IPS-18a (cell line): ENCODE results near the gene ABCC11.

Experiments used
- H3K27ac ChIP-seq: one replicate; pipeline ENCODE4 v1.5.1; 2013; ENCODE audit warnings: low read length
- H3K27me3 ChIP-seq: one replicate; pipeline ENCODE4 v1.6.1; 2013; ENCODE audit warnings: mild to moderate bottlenecking, low read length; ENCODE audit not compliant: control insufficient read depth, insufficient read depth
- H3K36me3 ChIP-seq: one replicate; pipeline ENCODE4 v1.6.1; 2013; ENCODE audit warnings: low read depth, low read length; ENCODE audit not compliant: control insufficient read depth
- H3K4me1 ChIP-seq: one replicate; pipeline ENCODE4 v1.6.1; 2013; ENCODE audit warnings: low read depth, low read length; ENCODE audit not compliant: control insufficient read depth
- H3K4me3 ChIP-seq: one replicate; pipeline ENCODE4 v1.5.1; 2013; ENCODE audit warnings: low read length
- H3K9ac ChIP-seq: one replicate; pipeline ENCODE4 v1.6.1; 2013; ENCODE audit warnings: mild to moderate bottlenecking, low read length, moderate library complexity
- H3K9me3 ChIP-seq: one replicate; pipeline ENCODE4 v1.6.1; 2013; ENCODE audit warnings: low read depth, low read length; ENCODE audit not compliant: control insufficient read depth

ABCC11 gene

DNA sequence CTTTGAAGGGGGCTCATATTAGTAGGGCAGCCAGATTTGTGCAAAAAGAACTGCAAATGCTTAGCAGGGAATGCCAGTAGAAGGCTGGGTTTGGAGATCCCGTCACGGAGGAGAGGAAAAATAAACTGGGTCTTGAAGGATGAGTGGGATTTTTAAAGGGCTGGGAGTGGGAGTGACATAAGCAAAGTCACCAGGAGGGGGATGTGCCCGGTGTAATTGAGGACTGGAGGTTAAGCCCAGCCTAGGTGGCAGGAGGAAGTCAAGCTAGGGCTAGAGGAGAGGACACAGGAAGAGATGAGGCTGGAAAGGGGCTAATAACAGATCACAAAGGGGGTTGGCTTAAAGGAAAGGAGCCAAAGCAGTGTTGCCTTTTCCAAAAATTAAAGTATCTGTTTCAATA is 26.4 kb downstream of the ABCC11 start:
- Histone ChIP-seq H3K9me3 (no peaks in the 10 kb centered on the region), H3K9ac (no peak overlapping the region), H3K36me3 (no peaks in the 10 kb centered on the region), H3K4me3 (no peak overlapping the region), H3K4me1 (no peaks in the 10 kb centered on the region), H3K27me3 (no peaks in the 10 kb centered on the region), H3K27ac (no peak overlapping the region)

GRCh38 chr16:48218473-48218872 is 28.9 kb downstream of the ABCC11 start:
- Histone ChIP-seq H3K4me1 (no peaks in the 10 kb centered on the region), H3K27me3 (no peaks in the 10 kb centered on the region), H3K27ac (no peak overlapping the region), H3K4me3 (no peak overlapping the region), H3K36me3 (no peaks in the 10 kb centered on the region), H3K9ac (no peak overlapping the region), H3K9me3 (no peaks in the 10 kb centered on the region)

GRCh38 chr16:48217708-48218107 is 29.6 kb downstream of the ABCC11 start:
- H3K36me3 ChIP-seq: no peaks in the 10 kb centered on the region
- no peaks in the 10 kb centered on the region for H3K9me3 ChIP-seq
- no peaks in the 10 kb centered on the region for H3K4me1 ChIP-seq
- H3K27ac ChIP-seq: no peak overlapping the region
- H3K4me3 ChIP-seq: no peak overlapping the region
- H3K9ac ChIP-seq: no peak overlapping the region
- no peaks in the 10 kb centered on the region for H3K27me3 ChIP-seq

DNA sequence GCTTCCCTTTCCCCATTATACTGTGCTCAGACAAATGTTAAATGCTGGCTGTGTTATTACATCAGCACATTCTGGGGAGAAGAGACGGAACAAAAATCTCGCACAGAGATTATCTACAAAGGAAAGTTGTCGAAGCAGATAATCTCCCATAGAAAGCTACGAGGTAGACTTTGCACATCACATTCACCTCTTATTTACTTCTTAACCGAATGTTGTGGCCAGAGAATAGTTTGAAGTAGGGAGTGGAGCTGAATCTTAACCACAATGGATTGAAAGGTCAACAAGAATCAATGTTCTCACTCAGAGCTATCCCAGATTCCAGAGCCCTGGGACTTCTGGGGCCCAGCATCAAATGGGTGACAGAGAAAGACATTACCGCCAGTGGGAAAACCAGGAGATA is 31.6 kb downstream of the ABCC11 start:
- no peak overlapping the region for H3K27ac ChIP-seq
- H3K9me3 ChIP-seq: no peaks in the 10 kb centered on the region
- no peak overlapping the region for H3K9ac ChIP-seq
- no peaks in the 10 kb centered on the region for H3K36me3 ChIP-seq
- H3K4me1 ChIP-seq: no peaks in the 10 kb centered on the region
- H3K27me3 ChIP-seq: no peaks in the 10 kb centered on the region
- no peak overlapping the region for H3K4me3 ChIP-seq

GRCh38 chr16:48212033-48212432 is 35.3 kb downstream of the ABCC11 start:
- Histone ChIP-seq H3K27ac (no peak overlapping the region), H3K9me3 (no peaks in the 10 kb centered on the region), H3K4me3 (no peak overlapping the region), H3K4me1 (no peaks in the 10 kb centered on the region), H3K9ac (no peak overlapping the region), H3K36me3 (no peaks in the 10 kb centered on the region), H3K27me3 (no peaks in the 10 kb centered on the region)

GRCh38 chr16:48210747-48211146 is 36.6 kb downstream of the ABCC11 start:
- Histone ChIP-seq H3K27ac (no peak overlapping the region), H3K27me3 (no peaks in the 10 kb centered on the region)

DNA sequence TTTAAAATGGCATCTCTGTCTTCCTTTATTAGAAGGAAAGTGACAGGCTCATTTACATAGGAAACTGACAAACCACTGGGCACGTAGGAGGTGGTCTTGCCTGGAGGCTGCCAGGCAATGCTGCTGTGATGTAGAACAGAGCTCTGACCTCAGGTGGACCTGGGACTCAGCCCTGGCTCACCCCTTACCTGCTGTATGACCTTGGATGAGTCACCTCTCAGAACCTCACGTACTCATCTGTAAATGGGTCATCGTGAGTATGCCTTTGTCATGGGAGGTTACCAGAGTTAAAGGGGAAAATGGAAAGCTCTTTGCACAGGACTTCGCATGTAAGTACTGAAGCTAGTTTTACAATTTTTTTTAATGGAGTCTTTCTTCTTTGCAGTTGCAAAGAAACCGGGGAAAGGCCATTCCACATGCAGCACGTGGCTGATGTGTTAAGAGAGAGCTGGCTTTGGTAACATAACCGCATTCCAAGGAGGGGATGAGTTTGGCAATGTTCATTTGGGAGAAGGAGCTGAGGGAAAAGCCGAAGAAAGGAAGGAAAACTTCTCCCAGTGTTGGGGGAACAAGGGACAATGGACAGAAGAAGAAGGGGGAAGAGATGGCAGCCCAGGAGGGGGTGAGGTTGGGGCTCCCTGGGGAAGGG is 40.6 kb downstream of the ABCC11 start:
- Histone ChIP-seq H3K4me1 (no peaks in the 10 kb centered on the region), H3K36me3 (no peaks in the 10 kb centered on the region), H3K27me3 (no peaks in the 10 kb centered on the region), H3K4me3 (no peak overlapping the region), H3K9ac (no peak overlapping the region), H3K9me3 (no peaks in the 10 kb centered on the region), H3K27ac (no peak overlapping the region)

More at GRCh38 chr16:48210747-48211146, 36.6 kb downstream of the ABCC11 start:
- Histone ChIP-seq H3K9ac (no peak overlapping the region), H3K36me3 (no peaks in the 10 kb centered on the region), H3K4me1 (no peaks in the 10 kb centered on the region), H3K4me3 (no peak overlapping the region), H3K9me3 (no peaks in the 10 kb centered on the region)

DNA sequence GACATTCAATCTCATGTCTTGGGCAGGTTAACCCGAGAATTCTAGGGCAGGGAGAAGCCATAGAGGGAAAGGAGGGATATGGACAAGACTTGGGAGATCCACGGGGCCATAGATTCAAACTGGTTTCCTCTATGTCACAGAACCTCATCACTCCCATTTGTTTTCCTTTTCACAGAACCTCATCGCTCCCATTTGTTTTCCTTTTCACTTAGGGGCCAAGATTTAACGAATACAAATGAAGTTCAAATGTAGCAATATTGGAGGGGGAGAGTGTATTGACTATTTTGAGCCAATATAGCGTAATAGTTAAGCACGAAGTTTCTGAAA is 42.6 kb downstream of the ABCC11 start:
- Histone ChIP-seq H3K27me3 (no peaks in the 10 kb centered on the region), H3K27ac (no peak overlapping the region), H3K4me1 (no peaks in the 10 kb centered on the region)

DNA sequence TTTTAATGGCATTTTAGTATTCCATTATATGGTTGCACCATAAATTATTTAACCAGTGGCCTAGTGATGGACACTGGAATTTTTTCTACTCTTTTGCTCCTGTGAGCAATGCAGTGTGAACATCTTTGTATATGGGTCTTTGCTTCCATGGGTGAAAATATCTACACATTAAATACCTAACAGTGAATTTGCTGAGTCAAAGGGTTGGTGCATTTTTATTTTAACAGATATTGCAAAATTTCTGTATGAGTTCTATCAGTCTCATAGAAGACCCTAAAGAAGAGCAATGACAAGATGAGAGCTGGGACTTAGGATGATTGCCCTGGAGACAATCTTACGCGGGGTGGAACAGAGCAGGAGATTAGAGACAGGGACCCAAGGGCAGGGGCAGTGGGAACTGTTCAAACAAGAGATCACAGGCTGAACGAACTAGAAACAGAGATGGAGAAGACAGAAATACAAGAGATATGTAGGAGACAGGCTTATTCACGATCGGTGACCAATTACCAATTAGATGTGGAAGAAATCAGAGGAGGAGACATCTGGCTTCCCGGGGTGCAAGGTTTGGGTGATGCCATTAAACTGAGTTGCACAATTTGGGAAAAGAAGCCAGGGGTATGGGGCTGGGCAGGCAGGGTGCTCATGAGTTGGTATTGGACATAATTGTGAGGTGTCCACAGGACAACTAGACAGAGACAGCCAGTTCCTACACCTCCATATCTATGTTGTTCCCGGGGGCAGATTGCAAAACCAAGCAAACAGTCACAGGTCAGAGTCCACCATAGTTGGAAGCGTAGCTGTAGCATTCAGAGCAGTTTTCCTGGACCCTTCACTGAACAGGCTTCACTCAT is 43.1 kb downstream of the ABCC11 start:
- H3K27me3 ChIP-seq: no peaks in the 10 kb centered on the region
- H3K36me3 ChIP-seq: no peaks in the 10 kb centered on the region
- no peak overlapping the region for H3K9ac ChIP-seq
- no peak overlapping the region for H3K4me3 ChIP-seq
- no peaks in the 10 kb centered on the region for H3K4me1 ChIP-seq
- no peak overlapping the region for H3K27ac ChIP-seq
- no peaks in the 10 kb centered on the region for H3K9me3 ChIP-seq

More for the DNA sequence above, 42.6 kb downstream of the ABCC11 start:
- Histone ChIP-seq H3K9me3 (no peaks in the 10 kb centered on the region), H3K36me3 (no peaks in the 10 kb centered on the region), H3K4me3 (no peak overlapping the region), H3K9ac (no peak overlapping the region)

DNA sequence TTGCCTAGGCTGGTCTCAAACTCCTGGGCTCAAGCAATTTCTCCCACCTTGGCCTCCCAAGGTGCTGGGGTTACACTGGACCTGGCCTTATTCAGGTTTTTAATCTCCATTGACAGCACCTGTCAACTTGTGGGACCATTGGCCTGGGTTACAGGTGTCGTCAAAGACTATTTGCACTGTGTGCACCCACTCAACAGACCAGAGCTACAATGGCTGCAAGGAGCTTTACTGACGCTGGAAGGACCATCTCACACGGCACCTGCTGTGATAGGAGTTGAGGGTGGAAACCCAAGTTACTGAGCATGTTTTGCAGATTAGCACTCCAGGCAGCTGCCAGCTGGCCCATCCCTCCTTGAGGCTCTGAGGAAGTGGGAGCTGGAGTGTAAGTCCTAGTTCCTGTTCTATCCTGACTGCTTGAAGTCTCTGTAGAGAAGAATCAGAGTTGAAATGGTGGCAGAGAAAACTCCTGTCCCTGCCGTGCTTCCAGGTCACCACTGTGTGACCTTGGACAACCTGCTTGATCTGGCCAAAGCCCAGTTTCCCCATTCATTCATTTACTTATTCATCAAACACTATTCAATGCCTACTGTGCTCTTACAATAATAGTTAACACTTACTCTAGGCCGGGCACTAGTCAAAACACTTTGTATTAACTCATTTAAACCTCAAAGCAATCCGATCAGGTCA is 45.7 kb downstream of the ABCC11 start:
- no peak overlapping the region for H3K27ac ChIP-seq
- H3K27me3 ChIP-seq: no peaks in the 10 kb centered on the region
- H3K4me1 ChIP-seq: no peaks in the 10 kb centered on the region
- H3K36me3 ChIP-seq: no peaks in the 10 kb centered on the region
- no peaks in the 10 kb centered on the region for H3K9me3 ChIP-seq
- H3K9ac ChIP-seq: no peak overlapping the region
- no peak overlapping the region for H3K4me3 ChIP-seq

DNA sequence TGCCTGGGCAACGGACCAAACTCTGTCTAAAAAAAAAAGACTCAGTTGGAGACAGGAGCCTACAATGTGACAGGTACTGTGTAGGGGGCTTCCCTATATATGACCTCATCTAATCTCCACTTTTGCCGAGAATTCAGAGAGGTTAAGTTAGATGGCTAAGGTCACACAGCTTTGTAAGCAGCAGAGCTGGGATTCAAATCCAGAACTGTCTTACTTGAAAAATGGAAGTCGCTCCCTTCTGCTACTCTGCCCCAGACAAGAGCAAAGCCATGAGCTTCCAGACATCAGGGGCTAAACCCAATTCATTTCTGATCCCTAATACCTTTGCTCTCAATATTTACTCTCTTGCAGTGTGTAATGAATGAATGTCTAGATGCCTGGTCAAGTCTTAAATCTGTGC is 50.0 kb downstream of the ABCC11 start:
- Histone ChIP-seq H3K27ac (no peak overlapping the region), H3K9ac (no peak overlapping the region), H3K4me3 (no peak overlapping the region)

More for the DNA sequence above, 50.0 kb downstream of the ABCC11 start:
- no peaks in the 10 kb centered on the region for H3K9me3 ChIP-seq
- H3K4me1 ChIP-seq: no peaks in the 10 kb centered on the region
- H3K27me3 ChIP-seq: no peaks in the 10 kb centered on the region
- H3K36me3 ChIP-seq: no peaks in the 10 kb centered on the region
